ENCODE measurements around the gene PDZD2. TPM values are rescaled to one million over a fixed set of nuclear protein-coding genes. Genes with fewer than 3 reads are reported as not detected.

PDZD2 gene
- total RNA-seq, 4 donors from 2014 or later = 107 to 195 (median 123) TPM

GRCh38 chr5:31614151-31615020 is 24.5 kb upstream of the PDZD2 start:
- Histone ChIP-seq H3K4me1 (no peaks in the 10 kb centered on the region), H3K27me3 (no peaks in the 10 kb centered on the region), H3K27ac (no peak overlapping the region), H3K4me3 (no peak overlapping the region), H3K36me3 (no peaks in the 10 kb centered on the region), H3K9me3 (no peaks in the 10 kb centered on the region)
- 44% methylated on average over 11 of the region's 11 CpGs for WGBS
- DNase-seq (ENCODE audit: low spot score in 2 of 2) = no peak
- TF ChIP-seq CTCF (IDR thresholded peaks at IDR 0.05) = no peak
- no peak for TF ChIP-seq POLR2AphosphoS5 (IDR thresholded peaks at IDR 0.05)
- TF ChIP-seq EP300 (IDR thresholded peaks at IDR 0.05) = no peak
- no peak for TF ChIP-seq POLR2A (IDR thresholded peaks at IDR 0.05)

GRCh38 chr5:31617867-31618266 is 21.1 kb upstream of the PDZD2 start:
- Histone ChIP-seq H3K36me3 (no peaks in the 10 kb centered on the region), H3K9me3 (no peaks in the 10 kb centered on the region), H3K27ac (no peak overlapping the region), H3K4me3 (no peak overlapping the region), H3K4me1 (no peaks in the 10 kb centered on the region), H3K27me3 (peaks cover 2% of the 10 kb centered on the region)
- TF ChIP-seq CTCF (IDR thresholded peaks at IDR 0.05) (no peak), POLR2A (IDR thresholded peaks at IDR 0.05) (no peak), EP300 (IDR thresholded peaks at IDR 0.05) (no peak), POLR2AphosphoS5 (IDR thresholded peaks at IDR 0.05) (no peak)
- WGBS = 82% methylated on average over 5 of the region's 5 CpGs
- no peak for DNase-seq (ENCODE audit: low spot score in 2 of 2)

- H3K9me3 ChIP-seq = no peaks in the 10 kb centered on the region
- H3K27ac ChIP-seq = no peak overlapping the region
- no peak for DNase-seq (ENCODE audit: low spot score in 2 of 2)
- peaks cover 2% of the 10 kb centered on the region for H3K27me3 ChIP-seq
- no peak overlapping the region for H3K4me3 ChIP-seq
- no peaks in the 10 kb centered on the region for H3K4me1 ChIP-seq
- WGBS = 81% methylated on average over 4 of the region's 4 CpGs
- TF ChIP-seq POLR2AphosphoS5 (IDR thresholded peaks at IDR 0.05) = no peak
- no peak for TF ChIP-seq EP300 (IDR thresholded peaks at IDR 0.05)
- TF ChIP-seq CTCF (IDR thresholded peaks at IDR 0.05) = no peak
- TF ChIP-seq POLR2A (IDR thresholded peaks at IDR 0.05) = no peak
- no peaks in the 10 kb centered on the region for H3K36me3 ChIP-seq
These were observed 18.9 kb upstream of the PDZD2 start for GRCh38 chr5:31620026-31620425.

- 83% methylated on average over 4 of the region's 4 CpGs for WGBS
- no peak for TF ChIP-seq EP300 (IDR thresholded peaks at IDR 0.05)
- no peak for TF ChIP-seq POLR2AphosphoS5 (IDR thresholded peaks at IDR 0.05)
- no peaks in the 10 kb centered on the region for H3K36me3 ChIP-seq
- H3K27ac ChIP-seq = no peak overlapping the region
- no peak for DNase-seq (ENCODE audit: low spot score in 2 of 2)
- H3K4me3 ChIP-seq = no peak overlapping the region
- no peaks in the 10 kb centered on the region for H3K9me3 ChIP-seq
- H3K4me1 ChIP-seq = peaks cover 8% of the 10 kb centered on the region
- peaks cover 2% of the 10 kb centered on the region for H3K27me3 ChIP-seq
These were observed 15.7 kb upstream of the PDZD2 start for GRCh38 chr5:31623249-31623648.

- whole genome bisulfite sequencing = 67% methylated on average over 1 of the region's 1 CpG
- no peak for DNase-seq (ENCODE audit: low spot score in 2 of 2)
- no peak for TF ChIP-seq EP300 (IDR thresholded peaks at IDR 0.05)
- no peak for TF ChIP-seq CTCF (IDR thresholded peaks at IDR 0.05)
- TF ChIP-seq POLR2A (IDR thresholded peaks at IDR 0.05) = no peak
- no peak for TF ChIP-seq POLR2AphosphoS5 (IDR thresholded peaks at IDR 0.05)
- Histone ChIP-seq H3K27ac (no peak overlapping the region), H3K36me3 (no peaks in the 10 kb centered on the region), H3K4me3 (no peak overlapping the region), H3K4me1 (peaks cover 8% of the 10 kb centered on the region), H3K27me3 (no peaks in the 10 kb centered on the region), H3K9me3 (no peaks in the 10 kb centered on the region)
These were observed 13.5 kb upstream of the PDZD2 start for GRCh38 chr5:31625394-31625793.

All from suprapubic skin (tissue), 4 donors.